ENCODE measurements around the gene AP1S1. TPM values are rescaled to one million over a fixed set of nuclear protein-coding genes. Genes with fewer than 3 reads are reported as not detected.

Gene AP1S1
- total RNA-seq, 4 donors from 2014 or later = 5.5 to 24.4 (median 15.6) TPM

GRCh38 chr7:101122933-101123702 is 31.2 kb upstream of the AP1S1 start:
- ATAC-seq = no peak
- no peak overlapping the region for H3K4me3 ChIP-seq
- H3K27ac ChIP-seq = peak overlapping the region in 3 of 4 donors; percentile 71 to 79 (median 76)
- H3K27me3 ChIP-seq = peaks cover 9 to 23% (median 22%) of the 10 kb centered on the region in 3 donors
- peaks cover 21 to 22% of the 10 kb centered on the region in 2 donors for H3K4me1 ChIP-seq
- in situ Hi-C loops (cut with MboI; ENCODE audit: low sequenced_read_pairs in 4 of 4) (no loop called here), intact Hi-C loops (cut with DNase I; ENCODE audit: low total_unique reads) (no loop called here)
- DNase-seq = no peak
- no peak for TF ChIP-seq POLR2A (IDR thresholded peaks at IDR 0.05)
- no peaks in the 10 kb centered on the region for H3K36me3 ChIP-seq
- H3K9me3 ChIP-seq = no peaks in the 10 kb centered on the region

- no peak for ATAC-seq
- H3K4me3 ChIP-seq = no peak overlapping the region
- peak overlapping the region in 2 of 4 donors; percentile 76 to 79 for H3K27ac ChIP-seq
- intact Hi-C loops (cut with DNase I; ENCODE audit: low total_unique reads) (no loop called here), in situ Hi-C loops (cut with MboI; ENCODE audit: low sequenced_read_pairs in 4 of 4) (no loop called here)
- no peaks in the 10 kb centered on the region for H3K36me3 ChIP-seq
- H3K9me3 ChIP-seq = no peaks in the 10 kb centered on the region
- no peak for TF ChIP-seq CTCF (IDR thresholded peaks at IDR 0.05 in 4 of 5, conservative IDR thresholded peaks at IDR 0.05 in 1 of 5)
- no peak for TF ChIP-seq POLR2A (IDR thresholded peaks at IDR 0.05)
- DNase-seq = no peak
- peaks cover 9 to 23% (median 22%) of the 10 kb centered on the region in 3 donors for H3K27me3 ChIP-seq
- peaks cover 21 to 22% of the 10 kb centered on the region in 2 donors for H3K4me1 ChIP-seq
Observed at GRCh38 chr7:101123703-101124068, 30.6 kb upstream of the AP1S1 start.

GRCh38 chr7:101124376-101125056 is 29.8 kb upstream of the AP1S1 start:
- DNase-seq (no peak), ATAC-seq (no peak)
- TF ChIP-seq CTCF (IDR thresholded peaks at IDR 0.05 in 4 of 5, conservative IDR thresholded peaks at IDR 0.05 in 1 of 5) (no peak), POLR2A (IDR thresholded peaks at IDR 0.05) (no peak)
- H3K27me3 ChIP-seq = peaks cover 9 to 23% (median 22%) of the 10 kb centered on the region in 3 donors
- H3K4me3 ChIP-seq = no peak overlapping the region
- peaks cover 21 to 22% of the 10 kb centered on the region in 2 donors for H3K4me1 ChIP-seq
- H3K27ac ChIP-seq = peak overlapping the region; percentile 18 to 77 (median 59)
- no peaks in the 10 kb centered on the region for H3K36me3 ChIP-seq
- no peaks in the 10 kb centered on the region for H3K9me3 ChIP-seq
- in situ Hi-C loops (cut with MboI; ENCODE audit: low sequenced_read_pairs in 4 of 4) = no loop called here
- intact Hi-C loops (cut with DNase I; ENCODE audit: low total_unique reads) = no loop called here

- Histone ChIP-seq H3K4me1 (peaks cover 21 to 22% of the 10 kb centered on the region in 2 donors), H3K4me3 (peak overlapping the region; percentile 18 to 48 (median 34)), H3K27me3 (peaks cover 9 to 22% (median 19%) of the 10 kb centered on the region in 3 donors), H3K9me3 (no peaks in the 10 kb centered on the region), H3K36me3 (no peaks in the 10 kb centered on the region), H3K27ac (peak overlapping the region; percentile 68 to 82 (median 75))
- TF ChIP-seq CTCF (IDR thresholded peaks at IDR 0.05 in 4 of 5, conservative IDR thresholded peaks at IDR 0.05 in 1 of 5) (no peak), POLR2A (IDR thresholded peaks at IDR 0.05) (no peak)
- ATAC-seq (peak; percentile 7 to 8), DNase-seq (peak; percentile 16 to 56)
- intact Hi-C loops (cut with DNase I; ENCODE audit: low total_unique reads) (no loop called here), in situ Hi-C loops (cut with MboI; ENCODE audit: low sequenced_read_pairs in 4 of 4) (no loop called here)
Observed at GRCh38 chr7:101125989-101126650, 28.2 kb upstream of the AP1S1 start.

Measured in gastrocnemius medialis (tissue), 4 donors.